ENCODE results near the gene GUCY2F. TPM values are rescaled to one million over a fixed set of nuclear protein-coding genes. Genes with fewer than 3 reads are reported as not detected.

Gene GUCY2F
- total RNA-seq, 1 experiment from 2014 or later: 0.09 TPM

DNA sequence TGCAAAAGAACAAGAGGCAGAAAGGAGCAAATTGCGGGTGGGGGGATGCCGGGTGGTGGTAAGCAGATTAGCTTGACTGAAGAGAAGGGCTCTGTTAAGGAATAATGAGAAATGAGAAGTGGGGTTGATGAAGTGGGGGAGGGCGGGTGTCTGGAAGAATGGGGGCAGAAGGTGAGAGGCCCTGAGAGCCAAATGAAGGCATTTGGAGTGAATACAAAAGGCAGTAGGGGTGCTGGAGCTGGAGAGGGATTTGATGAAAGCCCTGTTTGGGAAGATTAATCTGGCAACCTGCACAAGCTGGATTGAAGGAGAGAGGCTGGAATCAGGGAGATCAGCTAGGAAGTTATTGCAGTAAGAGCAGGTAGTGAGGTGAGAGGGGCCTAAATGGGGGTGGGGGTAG is 82.1 kb downstream of the GUCY2F start (continued):
- TF ChIP-seq E2F1 (CRISPR knock-in tag; IDR thresholded peaks at IDR 0.05) (no peak), FOXP4 (CRISPR knock-in tag; IDR thresholded peaks at IDR 0.05) (no peak), NFE2L1 (CRISPR knock-in tag; IDR thresholded peaks at IDR 0.05) (no peak), CREB1 (CRISPR knock-in tag; IDR thresholded peaks at IDR 0.05) (no peak), HMGA2 (CRISPR knock-in tag; IDR thresholded peaks at IDR 0.05) (no peak), RELA (CRISPR knock-in tag; IDR thresholded peaks at IDR 0.05; ENCODE audit: borderline replicate concordance) (no peak), ATF2 (CRISPR knock-in tag; IDR thresholded peaks at IDR 0.05; ENCODE audit: borderline replicate concordance, low read depth) (no peak), CBFB (CRISPR knock-in tag; IDR thresholded peaks at IDR 0.05; ENCODE audit: low read depth) (no peak), SMAD3 (CRISPR knock-in tag; IDR thresholded peaks at IDR 0.05; ENCODE audit: borderline replicate concordance) (no peak)

DNA sequence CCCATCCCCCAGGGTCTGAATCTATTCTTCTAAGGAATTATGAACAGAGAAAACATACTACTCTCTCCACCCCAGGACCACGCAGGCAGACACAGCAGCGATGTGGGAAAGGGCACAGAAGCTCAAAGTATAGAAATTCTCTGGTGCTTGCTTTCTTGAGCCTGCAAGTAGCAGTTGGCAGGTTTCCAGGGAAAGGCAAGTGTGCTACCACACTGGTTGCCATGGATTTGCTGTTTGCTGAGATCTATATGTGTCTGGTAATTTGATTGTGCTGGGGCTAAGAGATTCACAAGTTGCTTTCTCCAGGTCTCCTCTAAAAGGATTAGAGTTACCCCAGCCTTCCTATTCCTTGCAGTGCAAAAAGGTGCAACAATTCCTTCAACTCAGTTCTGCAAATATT is 83.1 kb downstream of the GUCY2F start:
- TF ChIP-seq, protein P1, sequence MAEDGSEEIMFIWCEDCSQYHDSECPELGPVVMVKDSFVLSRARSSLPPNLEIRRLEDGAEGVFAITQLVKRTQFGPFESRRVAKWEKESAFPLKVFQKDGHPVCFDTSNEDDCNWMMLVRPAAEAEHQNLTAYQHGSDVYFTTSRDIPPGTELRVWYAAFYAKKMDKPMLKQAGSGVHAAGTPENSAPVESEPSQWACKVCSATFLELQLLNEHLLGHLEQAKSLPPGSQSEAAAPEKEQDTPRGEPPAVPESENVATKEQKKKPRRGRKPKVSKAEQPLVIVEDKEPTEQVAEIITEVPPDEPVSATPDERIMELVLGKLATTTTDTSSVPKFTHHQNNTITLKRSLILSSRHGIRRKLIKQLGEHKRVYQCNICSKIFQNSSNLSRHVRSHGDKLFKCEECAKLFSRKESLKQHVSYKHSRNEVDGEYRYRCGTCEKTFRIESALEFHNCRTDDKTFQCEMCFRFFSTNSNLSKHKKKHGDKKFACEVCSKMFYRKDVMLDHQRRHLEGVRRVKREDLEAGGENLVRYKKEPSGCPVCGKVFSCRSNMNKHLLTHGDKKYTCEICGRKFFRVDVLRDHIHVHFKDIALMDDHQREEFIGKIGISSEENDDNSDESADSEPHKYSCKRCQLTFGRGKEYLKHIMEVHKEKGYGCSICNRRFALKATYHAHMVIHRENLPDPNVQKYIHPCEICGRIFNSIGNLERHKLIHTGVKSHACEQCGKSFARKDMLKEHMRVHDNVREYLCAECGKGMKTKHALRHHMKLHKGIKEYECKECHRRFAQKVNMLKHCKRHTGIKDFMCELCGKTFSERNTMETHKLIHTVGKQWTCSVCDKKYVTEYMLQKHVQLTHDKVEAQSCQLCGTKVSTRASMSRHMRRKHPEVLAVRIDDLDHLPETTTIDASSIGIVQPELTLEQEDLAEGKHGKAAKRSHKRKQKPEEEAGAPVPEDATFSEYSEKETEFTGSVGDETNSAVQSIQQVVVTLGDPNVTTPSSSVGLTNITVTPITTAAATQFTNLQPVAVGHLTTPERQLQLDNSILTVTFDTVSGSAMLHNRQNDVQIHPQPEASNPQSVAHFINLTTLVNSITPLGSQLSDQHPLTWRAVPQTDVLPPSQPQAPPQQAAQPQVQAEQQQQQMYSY (CRISPR knock-in tag; IDR thresholded peaks at IDR 0.05): no peak
- TF ChIP-seq CBFB (CRISPR knock-in tag; IDR thresholded peaks at IDR 0.05; ENCODE audit: low read depth) (no peak), ATF3 (CRISPR knock-in tag; conservative IDR thresholded peaks at IDR 0.05) (no peak), GABPB1 (CRISPR knock-in tag; IDR thresholded peaks at IDR 0.05) (no peak)
- TF ChIP-seq, protein P2, sequence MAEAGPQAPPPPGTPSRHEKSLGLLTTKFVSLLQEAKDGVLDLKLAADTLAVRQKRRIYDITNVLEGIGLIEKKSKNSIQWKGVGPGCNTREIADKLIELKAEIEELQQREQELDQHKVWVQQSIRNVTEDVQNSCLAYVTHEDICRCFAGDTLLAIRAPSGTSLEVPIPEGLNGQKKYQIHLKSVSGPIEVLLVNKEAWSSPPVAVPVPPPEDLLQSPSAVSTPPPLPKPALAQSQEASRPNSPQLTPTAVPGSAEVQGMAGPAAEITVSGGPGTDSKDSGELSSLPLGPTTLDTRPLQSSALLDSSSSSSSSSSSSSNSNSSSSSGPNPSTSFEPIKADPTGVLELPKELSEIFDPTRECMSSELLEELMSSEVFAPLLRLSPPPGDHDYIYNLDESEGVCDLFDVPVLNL (CRISPR knock-in tag; IDR thresholded peaks at IDR 0.05; ENCODE audit: borderline replicate concordance, low read depth): no peak
- TF ChIP-seq, protein P3, sequence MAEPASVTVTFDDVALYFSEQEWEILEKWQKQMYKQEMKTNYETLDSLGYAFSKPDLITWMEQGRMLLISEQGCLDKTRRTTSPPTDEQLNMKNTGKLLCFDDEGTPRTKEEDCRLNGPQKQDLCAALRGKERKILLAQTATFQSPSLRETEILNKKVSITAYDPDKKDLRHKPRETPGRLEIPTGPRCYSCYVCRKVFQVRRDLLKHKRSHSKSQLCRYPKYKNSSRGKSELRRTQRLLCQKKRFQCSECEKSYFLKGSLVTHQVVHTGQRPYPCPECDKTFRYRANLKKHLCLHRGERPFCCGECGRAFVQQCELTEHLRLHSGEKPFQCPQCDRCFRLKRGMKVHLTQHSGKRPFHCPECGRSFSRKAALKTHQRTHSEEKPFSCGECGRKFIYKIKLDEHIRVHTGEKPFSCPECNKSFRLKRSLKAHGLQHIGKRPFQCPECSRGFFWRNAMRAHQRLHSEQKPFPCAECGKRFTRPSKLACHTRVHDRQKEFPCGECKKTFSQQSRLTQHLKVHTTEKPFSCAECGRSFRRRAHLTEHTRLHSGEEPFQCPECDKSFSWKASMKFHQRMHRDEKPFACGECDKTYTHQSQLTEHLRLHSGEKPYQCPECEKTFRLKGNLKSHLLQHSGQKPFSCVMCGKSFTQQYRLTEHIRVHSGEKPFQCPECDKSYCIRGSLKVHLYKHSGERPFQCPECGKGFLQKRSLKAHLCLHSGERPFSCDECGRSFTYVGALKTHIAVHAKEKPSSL (CRISPR knock-in tag; conservative IDR thresholded peaks at IDR 0.05): no peak
- peaks cover 19% of the 10 kb centered on the region for H3K4me1 Mint-ChIP-seq
- ATAC-seq (no peak), DNase-seq (ENCODE audit: low spot score) (no peak)
- ChIA-PET CTCF (interaction anchor here (0.6 to 0.8 kb wide), 2 partner anchors 14 to 86 kb away, joined by 3 read pairs; no protein-coding TSS in a partner anchor), POLR2A (no interaction called here)
- H3K27me3 Mint-ChIP-seq (ENCODE audit: low read depth): peaks cover 8% of the 10 kb centered on the region
- no peak overlapping the region for H3K4me3 Mint-ChIP-seq
- H3K27ac Mint-ChIP-seq: no peak overlapping the region
- no peaks in the 10 kb centered on the region for H3K9me3 Mint-ChIP-seq
- no peaks in the 10 kb centered on the region for H3K36me3 Mint-ChIP-seq
